OCI-LY7 (cell line): ENCODE results near the gene TMEM243. TPM values are rescaled to one million over a fixed set of nuclear protein-coding genes. Genes with fewer than 3 reads are reported as not detected.

ENCODE experiments used
- BruUV-seq: library from RNA; stranded (reverse); fragments of 400-500 nt; replicated peaks from 2 replicates; lab custom pipeline; 2021; lab: Mats Ljungman, UMichigan
- CTCF ChIA-PET: fragments of 300-600 bp; sonication (Branson Sonifier 250); formaldehyde crosslinking; loops from one replicate; lab custom pipeline; 2022; ENCODE audit warnings: antibody characterized with exemption; ENCODE audit not compliant: unreplicated experiment; lab: Charles Lee
- POLR2A ChIA-PET: fragments of 300-600 bp; sonication (Branson Sonifier 250); formaldehyde crosslinking; loops from one replicate; lab custom pipeline; 2022; ENCODE audit warnings: antibody characterized with exemption; lab: Charles Lee
- DNase-seq: peaks from one replicate; pipeline ENCODE4 v3.0.0-alpha.2; 2015; ENCODE audit warnings: low spot score
- H2AFZ ChIP-seq: fragments of 200-600 bp; sonication (generic), shearing (Covaris generic); 2 replicates; pipeline ENCODE4 v1.6.1; 2014; ENCODE audit warnings: mild to moderate bottlenecking, antibody characterized with exemption, low read length, moderate library complexity
- H3K27ac ChIP-seq: fragments of 200-600 bp; sonication (generic); 2 replicates; pipeline ENCODE4 v1.5.1; 2014; ENCODE audit warnings: mixed run types, low read depth, mild to moderate bottlenecking, moderate library complexity, low read length, inconsistent platforms; ENCODE audit not compliant: poor library complexity, severe bottlenecking
- H3K36me3 ChIP-seq: fragments of 200-600 bp; sonication (generic); 2 replicates; pipeline ENCODE4 v1.6.1; 2014; ENCODE audit warnings: mild to moderate bottlenecking, antibody characterized with exemption, low read length, moderate library complexity, mixed read lengths; ENCODE audit not compliant: insufficient read depth
- H3K4me1 ChIP-seq: fragments of 200-600 bp; sonication (generic); 2 replicates; pipeline ENCODE4 v1.5.1; 2014; ENCODE audit warnings: mild to moderate bottlenecking, low read length; ENCODE audit not compliant: insufficient read depth, poor library complexity, severe bottlenecking
- H3K4me2 ChIP-seq: fragments of 200-600 bp; sonication (generic); 2 replicates; pipeline ENCODE4 v1.6.1; 2014; ENCODE audit warnings: mild to moderate bottlenecking, low read length
- H3K4me3 ChIP-seq: fragments of 200-600 bp; sonication (generic); 2 replicates; pipeline ENCODE4 v1.5.1; 2014; ENCODE audit warnings: mild to moderate bottlenecking, low read depth, low read length; ENCODE audit not compliant: poor library complexity, severe bottlenecking
- H3K79me2 ChIP-seq: fragments of 200-600 bp; sonication (generic); 2 replicates; pipeline ENCODE4 v1.6.1; 2016; ENCODE audit warnings: low read depth, mild to moderate bottlenecking, low read length, moderate library complexity, mixed read lengths; ENCODE audit not compliant: insufficient read depth
- H3K9me2 ChIP-seq: fragments of 200-600 bp; sonication (generic); 2 replicates; pipeline ENCODE4 v1.6.1; 2016; ENCODE audit warnings: mild to moderate bottlenecking, low read length, mixed read lengths; ENCODE audit not compliant: insufficient read depth
- H3K9me3 ChIP-seq: fragments of 200-600 bp; sonication (generic); 2 replicates; pipeline ENCODE4 v1.6.1; 2014; ENCODE audit warnings: mild to moderate bottlenecking, mixed run types, low read length, mixed read lengths
- H4K20me1 ChIP-seq: fragments of 200-600 bp; sonication (generic); 2 replicates; pipeline ENCODE4 v1.6.1; 2014; ENCODE audit warnings: mild to moderate bottlenecking, antibody characterized with exemption, low read length, moderate library complexity, mixed read lengths; ENCODE audit not compliant: insufficient read depth
- CTCF ChIP-seq: fragments of 200-600 bp; sonication (generic); conservative IDR thresholded peaks from 2 replicates; pipeline ENCODE4 v1.5.1; 2014; ENCODE audit warnings: mild to moderate bottlenecking, antibody characterized with exemption, low read length, moderate library complexity, mixed read lengths
- EZH2phosphoT487 ChIP-seq: fragments of 200-600 bp; sonication (generic); IDR thresholded peaks from 2 replicates; pipeline ENCODE4 v1.6.1; 2018; ENCODE audit warnings: low read depth, borderline replicate concordance, mild to moderate bottlenecking, mixed run types, antibody characterized with exemption, low read length, moderate library complexity, mixed read lengths
- intact Hi-C: fragments of 100-400 bp; cut with micrococcal nuclease; formaldehyde crosslinking; loops from one replicate; pipeline ENCODE4 v1.10.0; 2022; ENCODE audit not compliant: unreplicated experiment
- total RNA-seq, 2 experiments: library from RNA; depleted of rRNA in 1 of 2; stranded (reverse); fragments of >200 nt in 1 of 2; shearing (Covaris generic) in 1 of 2; gene quantifications; 2 replicates each; pipeline ENCODE4 v1.2.3, GENCODE V29; 2014 to 2022

The TMEM243 gene
- total RNA-seq, 2 experiments from 2014 or later: 88.7 to 126 TPM

- BruUV-seq: no TSS peak
- DNase-seq: peak; percentile 93
- Histone ChIP-seq H3K36me3 (peaks cover 42% of the 10 kb centered on the region), H4K20me1 (peaks cover 39% of the 10 kb centered on the region), H3K27ac (peak within 1 kb of the TSS; percentile 81), H3K9me2 (no peaks in the 10 kb centered on the region), H3K9me3 (peaks cover 5% of the 10 kb centered on the region; the same call in 1 of the 2 replicates), H3K4me2 (peak within 1 kb of the TSS; percentile 83), H3K4me3 (peak within 1 kb of the TSS; percentile 93), H2AFZ (peak within 1 kb of the TSS; percentile 87), H3K4me1 (peaks cover 47% of the 10 kb centered on the region), H3K79me2 (peaks cover 57% of the 10 kb centered on the region)
- ChIA-PET CTCF (interaction anchor here (0.5 to 1.2 kb wide), 2 partner anchors 67 to 1068 kb away, joined by 3 to 8 read pairs; partner anchors contain the start of gene TMEM243), POLR2A (interaction anchor here (0.6 to 10.6 kb wide), 21 partner anchors 9 to 841 kb away, joined by 3 to 192 read pairs (median 4); partner anchors contain the start of genes ADAM22, CROT, ELAPOR2 and TMEM243)
- no peak for TF ChIP-seq EZH2phosphoT487
- TF ChIP-seq CTCF: no peak
- intact Hi-C loops: loop anchor here (1.0 to 5.0 kb wide), 6 partner anchors 67 to 940 kb away; partner anchors contain the start of genes CROT, ELAPOR2 and TMEM243
Measured at GRCh38 chr7:87152112-87152896, 67.2 kb downstream of the TMEM243 start, which contains the start of gene DMTF1. DMTF1 (plus strand) TSS chr7:87152453; CDS start chr7:87164942, 12,489 bp downstream.

- peak overlapping the region; percentile 87 for H2AFZ ChIP-seq
- H3K4me2 ChIP-seq: peak overlapping the region; percentile 83
- ChIA-PET CTCF (interaction anchor here (1.2 kb wide), 1 partner anchor 67 kb away, joined by 8 read pairs; the partner anchor contains the start of gene TMEM243), POLR2A (interaction anchor here (0.6 to 10.6 kb wide), 10 partner anchors 8 to 841 kb away, joined by 3 to 192 read pairs (median 4); partner anchors contain the start of gene TMEM243)
- peaks cover 41% of the 10 kb centered on the region for H3K4me1 ChIP-seq
- H3K27ac ChIP-seq: peak overlapping the region; percentile 81
- H4K20me1 ChIP-seq: peaks cover 33% of the 10 kb centered on the region
- DNase-seq: no peak
- BruUV-seq: TSS peak; percentile 93
- no peaks in the 10 kb centered on the region for H3K9me2 ChIP-seq
- peaks cover 8% of the 10 kb centered on the region; the same call in 1 of the 2 replicates for H3K9me3 ChIP-seq
- peaks cover 51% of the 10 kb centered on the region for H3K79me2 ChIP-seq
- peak overlapping the region; percentile 93 for H3K4me3 ChIP-seq
- TF ChIP-seq EZH2phosphoT487 (no peak), CTCF (no peak)
- intact Hi-C loops: loop anchor here (1.0 to 5.0 kb wide), 6 partner anchors 68 to 939 kb away; partner anchors contain the start of genes CROT, ELAPOR2 and TMEM243
- peaks cover 36% of the 10 kb centered on the region for H3K36me3 ChIP-seq
Measured at GRCh38 chr7:87151729-87152111, 67.8 kb downstream of the TMEM243 start.
